ENCODE results near the gene HLA-DPB1.
"Not testable (repeated sequence)": the region's sequence is repeated elsewhere in the genome, so short reads cannot be mapped to it uniquely, and the experiment has no call there.

Gene HLA-DPB1

DNA sequence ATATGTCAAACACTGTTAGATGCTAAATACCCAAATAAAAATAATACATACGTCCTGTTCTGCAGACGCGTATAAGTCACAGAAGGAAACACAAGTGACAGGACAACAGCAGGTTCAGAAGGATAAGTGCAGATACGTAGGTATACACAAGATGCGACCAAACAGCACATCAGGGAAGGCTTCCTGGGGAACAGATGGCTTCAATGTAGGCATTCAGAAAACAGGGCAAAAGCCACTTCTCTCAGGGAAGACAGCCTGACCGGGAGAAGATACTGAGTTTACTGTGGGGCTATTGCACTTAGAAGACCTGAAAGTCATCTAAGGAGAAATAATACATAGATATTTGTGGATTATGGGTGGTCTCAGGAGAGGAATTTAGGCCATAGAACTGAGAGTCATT lies 4.2 kb upstream of the HLA-DPB1 start:
- DNase-seq (ENCODE audit: low read depth), result no peak

DNA sequence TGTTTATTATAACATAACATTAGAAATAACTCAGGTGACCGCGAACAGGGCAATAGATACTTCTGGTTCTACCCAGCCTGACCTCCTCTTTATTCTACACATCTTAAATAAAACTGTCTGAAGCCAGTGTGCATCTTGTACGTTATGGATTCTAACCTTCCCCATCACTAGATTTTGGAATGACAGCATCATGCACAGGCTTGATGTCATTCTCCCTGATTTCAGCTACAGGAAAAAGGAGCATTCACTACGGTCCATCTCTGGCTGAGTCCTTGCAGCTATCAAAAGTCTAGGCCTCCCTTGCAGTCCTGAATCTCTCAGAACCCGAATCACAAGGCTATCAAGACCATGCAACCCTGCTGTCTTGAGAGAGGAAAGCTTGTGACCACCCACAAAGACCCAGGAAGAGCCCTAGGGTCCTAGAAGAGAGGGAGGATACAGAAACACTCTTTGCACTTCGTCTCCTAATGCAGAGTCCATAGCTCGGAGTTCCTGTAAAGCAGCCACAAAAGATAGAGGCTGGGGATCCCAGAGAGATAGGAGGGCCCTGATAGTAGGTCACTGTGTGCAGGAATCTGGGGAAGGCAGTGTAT lies 3.2 kb upstream of the HLA-DPB1 start:
- no peak for DNase-seq (ENCODE audit: low read depth)

DNA sequence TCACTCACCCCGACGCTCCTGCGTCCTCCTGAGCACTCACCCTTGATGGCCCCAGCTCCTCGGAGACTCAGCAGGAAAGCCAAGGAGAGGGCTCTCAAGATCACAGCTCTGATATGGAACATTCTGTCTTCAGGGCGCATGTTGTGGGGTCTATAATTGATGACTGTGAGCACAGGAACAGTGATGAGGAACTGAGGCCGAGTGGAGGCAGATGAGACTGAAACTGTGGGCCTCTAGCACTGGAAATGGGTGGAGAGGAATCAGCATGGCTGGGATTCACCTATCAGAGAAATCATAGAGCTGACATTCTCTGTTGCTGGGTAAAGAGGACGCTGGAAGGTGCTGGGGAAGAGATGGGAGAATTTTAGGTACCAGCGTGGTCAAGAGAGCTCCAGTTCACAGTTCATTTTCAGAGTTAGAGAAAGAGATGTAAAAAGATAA lies 2.3 kb upstream of the HLA-DPB1 start, which contains the start of gene HLA-DPA1:
HLA-DPA1 (minus strand) TSS at position 219 of the 441 bp plus-strand sequence.
- no peak for DNase-seq (ENCODE audit: low read depth)

DNA sequence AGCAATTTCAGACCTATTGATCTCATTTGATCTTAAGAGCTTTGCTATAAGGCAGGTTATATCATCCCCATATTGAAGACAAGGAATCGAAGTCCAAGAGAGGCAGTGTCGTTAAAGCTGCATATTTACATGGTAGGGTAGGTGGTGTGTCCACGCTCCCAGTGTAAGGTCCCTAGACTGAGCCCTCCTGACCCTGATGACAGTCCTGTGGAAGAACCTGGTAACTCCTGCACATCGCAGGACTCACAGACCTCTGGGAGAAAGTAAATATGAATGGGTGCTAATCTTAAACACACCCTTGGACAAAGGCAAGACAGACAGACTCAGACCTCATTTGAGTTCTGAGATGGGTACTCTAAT lies 602 bp upstream of the HLA-DPB1 start:
- DNase-seq (ENCODE audit: low read depth), result no peak

DNA sequence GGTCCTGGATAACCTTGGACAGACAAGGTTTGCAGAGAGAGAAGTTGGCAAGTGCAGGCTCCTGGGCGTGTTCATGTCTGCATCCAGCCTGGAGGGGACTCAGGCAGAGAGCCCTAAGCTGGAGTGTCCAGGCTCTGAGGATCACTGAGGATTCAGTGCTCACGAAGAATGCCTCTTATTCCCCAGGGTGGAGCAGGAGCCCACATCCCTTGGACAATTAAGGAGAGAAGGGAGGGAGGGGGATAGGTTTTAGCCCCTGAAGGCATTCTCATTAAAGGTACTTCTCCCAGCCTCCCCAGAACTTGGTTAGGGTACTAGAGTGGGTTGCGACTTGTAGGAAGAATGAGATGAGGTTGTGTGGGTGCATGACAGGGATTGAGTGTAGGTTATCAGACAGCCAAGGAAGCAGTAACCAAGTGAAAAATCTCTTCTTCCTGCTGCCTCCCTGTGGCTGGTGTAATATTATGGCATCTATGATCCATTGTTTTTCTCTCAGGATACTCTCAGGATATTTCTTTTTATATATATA lies 680 bp downstream of the HLA-DPB1 start:
- DNase-seq (ENCODE audit: low read depth), result no peak

DNA sequence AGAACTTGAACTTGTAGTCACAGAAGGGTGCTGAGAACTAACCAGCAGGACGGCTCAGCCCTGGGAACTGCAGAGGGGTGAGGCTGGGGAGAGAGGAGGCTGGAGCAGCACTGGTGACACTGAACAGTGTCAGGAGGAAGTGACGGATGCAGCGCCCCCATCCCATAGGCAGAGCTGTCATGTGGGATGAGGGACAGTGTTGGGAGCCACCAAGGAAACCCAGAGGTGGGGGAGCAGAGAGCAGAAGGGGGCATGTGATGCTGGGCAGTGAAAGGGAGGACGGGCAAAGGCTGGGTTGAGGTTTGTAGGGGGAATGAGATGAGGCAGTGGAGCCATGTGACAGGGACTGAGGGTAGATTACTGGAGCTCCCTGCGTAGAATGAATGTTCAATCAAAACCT lies 2.1 kb downstream of the HLA-DPB1 start:
- DNase-seq (ENCODE audit: low read depth), result no peak

DNA sequence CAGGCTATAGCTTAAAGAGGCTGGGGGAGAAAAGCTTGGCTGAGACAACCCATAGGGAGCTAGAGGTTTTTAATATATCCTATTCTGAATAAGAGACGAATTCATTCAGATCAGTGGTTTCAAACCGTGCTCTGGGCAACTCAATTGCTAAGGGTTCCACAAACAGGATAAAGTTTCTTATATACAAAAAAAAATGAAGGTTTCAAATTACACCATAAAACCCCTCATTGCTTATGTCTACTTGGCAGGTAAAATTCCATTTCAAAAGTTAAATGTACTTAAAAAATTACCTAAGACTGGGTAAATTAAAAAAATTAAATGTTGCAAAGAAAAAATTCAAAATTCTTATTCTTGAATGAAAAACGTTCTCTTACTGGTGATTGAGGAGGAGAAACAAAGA lies 2.7 kb downstream of the HLA-DPB1 start:
- no peak for DNase-seq (ENCODE audit: low read depth)

DNA sequence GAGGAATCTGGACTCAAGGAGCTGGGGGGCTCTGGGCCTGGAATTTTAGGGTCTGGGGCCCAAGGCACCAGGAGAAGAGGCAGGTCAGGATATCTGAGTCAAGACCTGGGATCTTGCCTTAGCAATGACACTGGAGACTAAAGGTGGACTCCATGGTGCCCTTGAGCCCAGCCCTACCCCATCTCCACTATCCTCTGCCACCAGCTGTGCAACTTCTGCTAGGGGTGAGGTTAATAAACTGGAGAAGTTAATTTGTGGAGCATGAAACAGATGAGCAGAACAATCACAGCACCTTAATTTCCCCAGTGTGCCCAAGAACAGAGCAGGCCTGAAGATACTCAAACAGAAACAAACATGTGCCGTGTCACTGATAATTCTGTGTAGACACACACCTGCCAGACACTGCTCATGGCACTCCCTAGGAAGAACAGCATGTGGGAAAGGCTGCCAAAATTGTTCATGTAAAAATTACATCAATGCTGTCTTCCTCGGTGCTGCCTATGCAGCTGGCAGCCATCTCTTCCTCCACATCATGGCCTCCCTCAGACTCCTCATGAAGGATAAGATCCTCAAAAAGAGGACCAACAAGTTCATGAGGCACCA lies 3.2 kb downstream of the HLA-DPB1 start:
- DNase-seq (ENCODE audit: low read depth), result no peak

DNA sequence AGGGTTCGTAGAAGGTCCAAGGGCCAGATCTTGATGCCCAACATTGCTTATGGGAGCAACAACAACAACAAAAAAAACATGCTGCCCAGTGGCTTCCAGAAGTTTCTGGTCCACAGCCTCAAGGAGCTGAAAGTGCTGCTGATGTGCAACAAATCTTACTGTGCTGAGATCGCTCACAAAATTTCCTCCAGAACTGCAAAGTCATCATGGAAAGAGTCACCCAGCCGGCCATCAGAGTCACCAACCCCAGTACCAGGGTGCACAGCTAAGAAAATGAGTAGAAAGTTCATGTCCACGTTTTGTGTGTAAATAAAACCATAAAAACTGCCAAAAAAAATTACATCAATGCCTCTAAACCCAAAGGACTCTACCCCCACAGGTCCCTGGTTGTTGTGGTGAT lies 3.8 kb downstream of the HLA-DPB1 start:
- DNase-seq (ENCODE audit: low read depth), result no peak

DNA sequence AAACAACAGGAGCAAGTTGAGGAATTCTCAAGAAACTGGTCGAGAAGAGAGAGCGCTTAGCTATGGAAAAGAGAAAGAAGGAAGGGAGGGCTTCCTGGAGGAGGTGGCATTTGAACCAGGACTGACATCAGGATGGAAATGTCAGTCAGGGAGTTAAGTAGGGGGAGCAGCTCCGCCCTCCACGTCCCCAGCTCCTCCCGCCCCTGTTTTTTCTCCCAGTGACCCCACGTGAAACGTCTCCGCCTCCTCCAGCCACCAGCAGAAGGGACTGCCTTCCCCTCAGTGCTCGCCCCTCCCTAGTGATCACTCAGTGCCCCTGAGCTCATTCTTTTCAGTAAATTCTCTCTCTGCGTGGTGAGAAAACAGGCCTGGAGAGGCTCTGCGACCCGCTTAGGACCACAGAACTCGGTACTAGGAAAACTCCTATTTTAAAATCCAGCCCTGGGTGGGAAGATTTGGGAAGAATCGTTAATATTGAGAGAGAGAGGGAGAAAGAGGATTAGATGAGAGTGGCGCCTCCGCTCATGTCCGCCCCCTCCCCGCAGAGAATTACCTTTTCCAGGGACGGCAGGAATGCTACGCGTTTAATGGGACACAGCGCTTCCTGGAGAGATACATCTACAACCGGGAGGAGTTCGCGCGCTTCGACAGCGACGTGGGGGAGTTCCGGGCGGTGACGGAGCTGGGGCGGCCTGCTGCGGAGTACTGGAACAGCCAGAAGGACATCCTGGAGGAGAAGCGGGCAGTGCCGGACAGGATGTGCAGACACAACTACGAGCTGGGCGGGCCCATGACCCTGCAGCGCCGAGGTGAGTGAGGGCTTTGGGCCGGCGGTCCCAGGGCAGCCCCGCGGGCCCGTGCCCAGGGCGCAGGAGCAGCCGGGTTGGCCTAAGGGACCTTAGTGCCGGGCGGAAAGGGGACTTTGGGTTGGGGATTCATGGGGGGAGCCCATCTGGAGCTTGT lies 4.6 kb downstream of the HLA-DPB1 start:
- DNase-seq (ENCODE audit: low read depth), result no peak

DNA sequence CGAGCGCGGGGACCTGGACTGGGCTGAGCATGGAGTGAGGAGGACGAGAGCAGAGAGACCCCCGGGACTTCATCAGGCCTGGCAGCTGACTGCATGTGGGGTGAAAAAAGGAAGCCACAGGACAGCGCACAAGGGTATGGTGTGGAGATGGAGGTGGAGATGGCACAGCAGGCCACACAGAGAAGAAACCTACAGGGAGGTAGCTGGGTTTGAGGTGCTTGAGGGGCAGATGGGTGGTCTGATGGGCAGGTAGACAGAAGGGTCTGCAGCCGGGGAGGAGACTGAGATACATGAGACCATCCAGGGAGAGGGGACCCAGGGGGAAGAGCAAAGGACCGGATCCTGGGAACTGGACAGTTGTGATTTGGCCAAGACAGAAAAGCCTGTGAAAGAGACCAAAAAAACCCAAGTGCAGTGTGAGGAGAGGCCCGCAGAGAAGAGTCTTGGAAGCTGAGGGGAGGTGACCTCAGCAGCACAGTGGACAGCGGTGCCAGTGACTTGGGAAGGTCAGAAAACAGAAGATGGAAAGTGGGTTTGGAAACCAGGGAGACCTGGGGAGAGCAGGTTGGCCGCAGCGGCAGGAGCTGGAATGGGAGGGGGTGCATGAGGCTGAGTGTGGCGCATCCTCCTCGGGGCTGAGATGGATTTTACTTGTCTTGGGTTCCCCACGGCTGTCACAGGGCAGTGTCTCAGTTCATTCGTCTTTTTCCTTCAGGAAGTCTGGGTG lies 5.5 kb downstream of the HLA-DPB1 start:
- no peak for DNase-seq (ENCODE audit: low read depth)

DNA sequence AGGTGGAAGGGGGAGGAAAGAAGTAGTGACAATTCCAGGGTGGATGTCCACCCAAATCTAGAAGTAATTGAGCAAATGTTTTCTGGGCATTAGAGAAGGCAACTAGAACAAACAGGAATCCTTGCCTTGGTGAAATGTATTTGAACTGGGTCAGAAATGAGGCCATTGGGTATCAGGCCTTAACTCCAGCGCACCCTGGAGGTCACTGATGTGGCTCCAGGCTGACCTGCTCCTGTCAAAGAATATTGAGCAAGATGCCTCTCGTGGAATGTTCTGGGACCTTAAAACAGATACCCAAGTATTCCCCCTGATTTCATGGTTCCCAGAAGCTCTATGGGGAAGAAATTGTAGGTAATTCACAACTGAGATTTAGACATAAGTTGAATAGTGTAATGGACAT lies 6.9 kb downstream of the HLA-DPB1 start:
- DNase-seq (ENCODE audit: low read depth), result no peak

DNA sequence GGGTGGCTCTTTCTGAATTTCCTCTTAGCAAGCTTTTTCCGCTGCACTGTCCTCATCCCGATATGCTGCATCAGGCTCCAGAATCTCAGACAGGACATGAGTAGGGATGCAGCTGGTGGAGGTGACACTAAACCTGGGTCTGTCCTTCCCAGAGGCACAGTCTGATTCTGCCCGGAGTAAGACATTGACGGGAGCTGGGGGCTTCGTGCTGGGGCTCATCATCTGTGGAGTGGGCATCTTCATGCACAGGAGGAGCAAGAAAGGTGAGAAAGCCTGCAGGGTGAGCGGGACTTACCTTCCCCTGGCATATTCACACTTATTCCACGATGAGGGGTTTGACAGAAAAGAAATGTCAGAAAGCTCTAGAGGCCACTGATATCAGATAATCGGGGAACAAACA lies 9.8 kb downstream of the HLA-DPB1 start:
- DNase-seq (ENCODE audit: low read depth), result no peak

DNA sequence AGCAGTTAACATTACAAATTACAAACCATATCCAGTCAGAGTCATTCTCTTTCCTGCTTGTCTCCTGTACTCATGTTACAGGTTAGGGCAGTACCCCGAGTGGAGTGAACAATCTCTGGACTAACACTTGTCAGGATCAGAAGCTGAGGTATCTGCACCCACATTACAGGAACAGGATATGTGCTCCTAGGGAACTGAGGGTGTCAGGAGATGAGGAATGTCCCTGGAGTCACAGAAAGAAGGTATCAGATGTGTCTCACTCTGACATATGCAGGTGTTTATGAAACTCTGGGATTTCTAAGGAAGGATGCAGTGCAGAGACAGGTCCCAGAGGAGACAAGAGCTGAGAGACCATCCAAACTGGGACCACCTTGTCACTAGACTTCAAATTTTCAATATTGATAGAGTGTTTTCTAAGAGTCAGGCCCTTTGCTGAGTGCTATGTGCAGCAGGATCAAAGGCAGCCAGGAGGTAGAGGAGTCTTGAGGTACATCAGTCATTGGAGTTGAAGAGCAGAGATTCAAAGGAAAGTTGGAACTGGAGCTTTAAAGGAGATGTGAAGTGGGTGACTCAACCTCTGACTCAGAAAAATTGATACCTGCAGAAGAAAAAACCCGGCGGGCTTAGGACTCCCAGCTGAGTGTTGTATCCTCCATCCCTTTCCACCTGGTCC lies 12.6 kb downstream of the HLA-DPB1 start:
- no peak for DNase-seq (ENCODE audit: low read depth)

DNA sequence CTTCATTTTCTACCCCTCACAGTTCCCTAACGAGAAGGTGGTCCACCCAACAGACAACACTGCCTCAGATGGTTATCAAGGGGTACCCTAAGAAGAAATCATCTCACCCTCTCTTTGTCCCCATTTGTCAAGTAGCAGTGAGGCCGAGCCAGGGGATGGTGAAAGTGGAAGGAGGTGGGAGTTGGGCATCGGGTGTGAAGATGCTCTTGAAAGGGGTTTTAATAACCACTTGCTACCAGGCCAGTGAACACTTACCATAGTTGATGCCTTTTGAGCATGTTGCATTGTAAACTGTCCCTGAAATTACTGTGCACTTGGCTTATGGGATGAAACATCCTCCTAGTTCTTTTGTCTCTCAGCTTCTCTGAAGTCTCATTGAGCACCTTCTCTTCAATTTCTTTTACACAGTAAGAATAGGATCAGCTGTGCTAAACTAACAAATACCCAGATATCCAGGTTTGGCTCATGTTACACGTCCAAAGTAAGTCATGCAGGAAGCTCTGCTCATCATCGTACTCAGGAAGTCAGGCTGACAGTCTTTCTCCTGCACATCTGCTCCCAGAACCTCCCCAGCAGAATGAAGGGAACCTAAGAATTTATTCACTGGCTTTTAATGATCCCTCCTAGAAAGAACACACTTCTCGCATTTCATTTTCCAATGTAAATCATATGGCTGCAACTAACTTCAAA lies 13.3 kb downstream of the HLA-DPB1 start:
- DNase-seq (ENCODE audit: low read depth), result no peak

DNA sequence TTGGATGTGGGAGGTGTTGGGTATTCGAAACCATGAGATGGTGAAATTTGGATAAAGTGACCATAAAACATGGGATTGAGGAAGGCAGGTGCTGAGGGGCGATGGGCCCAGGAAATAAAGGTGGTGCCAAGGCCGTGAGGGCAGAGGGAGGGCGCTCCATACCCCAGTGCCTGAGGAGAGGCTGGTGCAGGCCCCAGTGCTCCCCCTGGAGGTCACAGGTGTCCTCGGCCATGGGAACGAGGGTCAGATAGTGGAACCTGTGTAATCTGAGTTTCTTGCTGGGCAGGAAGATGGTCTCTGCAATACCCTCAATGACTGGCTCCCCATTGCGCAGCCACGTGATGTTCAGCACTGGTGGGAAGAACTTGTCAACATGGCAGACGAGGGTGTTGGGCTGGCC lies 16.2 kb downstream of the HLA-DPB1 start:
- DNase-seq (ENCODE audit: low read depth), result peak; percentile 17

DNA sequence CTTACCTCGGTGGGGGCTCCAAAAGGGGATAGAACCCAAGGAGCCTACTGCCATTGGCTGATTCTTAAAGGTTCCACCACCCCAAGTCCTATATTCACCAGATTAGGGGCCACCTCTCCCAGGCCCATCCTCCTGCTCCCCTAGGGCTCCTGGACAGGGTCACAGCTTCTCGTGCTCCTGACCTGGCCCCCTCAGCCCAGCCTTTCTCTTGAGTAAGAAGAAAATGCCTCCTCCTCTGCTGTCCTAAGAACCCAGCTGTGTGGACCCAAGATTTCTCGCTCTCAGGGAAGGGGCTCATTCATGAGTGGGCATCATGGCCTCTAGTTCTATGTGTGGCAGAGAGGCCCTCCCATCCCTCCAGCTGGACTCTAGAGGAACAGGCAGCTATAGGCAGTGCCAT lies 16.6 kb downstream of the HLA-DPB1 start:
- DNase-seq (ENCODE audit: low read depth), result no peak

DNA sequence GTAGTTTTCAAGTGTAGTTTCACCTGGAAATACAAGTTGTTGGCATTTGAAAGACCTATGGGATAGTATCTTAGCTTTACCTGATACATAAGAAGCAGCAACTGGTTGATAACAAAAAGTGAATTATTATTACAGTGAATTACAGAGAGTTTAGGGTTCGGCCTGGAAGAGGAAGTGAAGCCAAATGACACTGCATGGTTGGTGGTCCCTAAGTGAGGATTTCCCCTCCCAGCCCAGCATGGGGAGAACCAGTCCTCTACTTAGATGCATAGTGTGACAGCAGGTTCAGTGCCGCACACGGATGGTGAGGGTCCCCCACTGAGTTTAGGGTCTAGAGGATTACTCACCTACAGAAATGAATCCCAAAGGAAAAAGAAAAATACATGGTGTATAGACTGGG lies 18.1 kb downstream of the HLA-DPB1 start:
- DNase-seq (ENCODE audit: low read depth), result no peak

DNA sequence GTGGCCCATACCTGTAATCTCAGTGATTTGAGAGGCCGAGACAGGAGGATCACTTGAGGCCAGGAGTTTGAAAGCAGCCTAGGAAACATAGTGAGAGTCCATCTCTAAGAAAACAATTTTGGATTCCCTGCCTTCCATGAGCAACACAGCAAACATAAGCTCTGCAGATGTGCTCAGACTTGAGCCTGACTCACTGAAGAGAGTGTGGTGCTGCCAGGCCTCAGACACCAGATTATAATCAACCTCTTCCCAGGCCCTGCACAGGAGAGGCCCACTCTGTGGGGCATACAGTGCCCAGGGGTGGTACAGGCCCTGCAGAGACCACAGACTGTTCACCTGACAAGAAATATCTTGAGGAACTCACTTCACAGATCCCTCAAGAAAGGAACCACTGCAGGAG lies 19.9 kb downstream of the HLA-DPB1 start:
- no peak for DNase-seq (ENCODE audit: low read depth)

DNA sequence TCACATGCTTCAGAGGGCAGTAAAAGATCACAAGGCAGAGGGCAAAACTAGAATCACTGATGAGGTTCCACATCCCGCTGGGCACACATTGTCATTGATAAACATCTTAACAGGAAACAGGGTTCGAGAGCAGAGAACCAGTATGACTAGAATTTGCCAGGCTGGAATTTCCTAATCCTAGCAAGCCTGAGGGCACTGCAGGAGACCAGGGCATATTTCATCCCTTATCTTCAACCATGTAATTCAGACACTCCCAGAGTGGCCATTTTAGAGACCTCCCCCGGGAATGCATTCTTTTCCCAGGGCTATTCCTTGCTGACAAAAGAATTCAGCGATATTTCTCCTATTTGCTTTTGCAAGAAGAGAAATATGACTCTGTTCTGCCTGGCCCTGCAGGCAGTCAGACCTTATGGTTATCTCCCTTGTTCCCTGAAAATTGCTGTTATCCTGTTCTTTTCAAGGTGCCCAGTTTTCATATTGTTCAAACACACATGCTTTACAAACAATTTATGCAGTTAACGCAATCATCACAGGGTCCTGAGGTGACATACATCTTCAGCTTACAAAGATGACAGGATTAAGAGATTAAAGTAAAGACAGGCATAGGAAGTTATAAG lies 25.4 kb downstream of the HLA-DPB1 start:
- DNase-seq (ENCODE audit: low read depth), result not testable (repeated sequence)

DNA sequence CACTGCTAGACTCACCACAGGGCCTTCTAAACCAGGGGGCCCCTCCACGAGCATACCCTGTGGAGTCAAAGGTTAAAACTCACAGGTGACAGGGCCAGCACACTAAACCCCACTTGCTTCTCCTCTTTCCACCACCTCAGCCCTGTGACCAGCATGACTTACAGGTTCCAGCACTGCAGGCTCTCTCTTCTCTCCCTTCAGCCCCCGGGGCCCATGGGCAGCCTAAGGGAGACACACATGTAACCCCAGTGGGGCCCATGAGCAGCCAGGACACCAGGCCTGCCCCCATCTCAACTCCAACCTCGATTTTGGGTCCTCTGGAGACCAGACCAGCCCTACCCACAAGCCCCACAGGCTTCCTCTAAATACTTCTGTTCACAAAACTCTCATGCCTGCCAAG lies 28.0 kb downstream of the HLA-DPB1 start:
- no peak for DNase-seq (ENCODE audit: low read depth)

Data from activated T-helper 1 cell treated with Interleukin-2 at 50 U/mL for 16 hours (primary cell).